HG03025 (cell line): ENCODE results near the gene HSFY1.
"Not testable (repeated sequence)": the region's sequence is repeated elsewhere in the genome, so short reads cannot be mapped to it uniquely, and the experiment has no call there.

ENCODE experiments used
- ATAC-seq: cut with Tn5 transposase; IDR thresholded peaks from one replicate; pipeline ENCODE4 v1.9.1; 2021; ENCODE audit warnings: mild to moderate bottlenecking, moderate library complexity; ENCODE audit not compliant: unreplicated experiment, low FRiP score

Gene HSFY1

GRCh38 chrY:18546420-18546819 is at the start of gene HSFY1:
Gene HSFY1, plus strand, starts transcription at chrY:18546720. Its CDS starts 68 bp downstream, at chrY:18546788.
- not testable (repeated sequence) for ATAC-seq

- ATAC-seq: not testable (repeated sequence)
Observed at GRCh38 chrY:18504266-18504665, 42.3 kb upstream of the HSFY1 start.

GRCh38 chrY:18530995-18531655 is 15.4 kb upstream of the HSFY1 start:
- ATAC-seq: not testable (repeated sequence)

- not testable (repeated sequence) for ATAC-seq
Observed at GRCh38 chrY:18538952-18539351, 7.6 kb upstream of the HSFY1 start.

GRCh38 chrY:18553132-18553531 is 6.6 kb downstream of the HSFY1 start:
- ATAC-seq: not testable (repeated sequence)

GRCh38 chrY:18565915-18566314 is 19.4 kb downstream of the HSFY1 start:
- ATAC-seq: not testable (repeated sequence)
